Astrocyte (in vitro differentiated cells and primary cell): ENCODE measurements around the gene CNEP1R1.

Source experiments
- EZH2 ChIP-seq: IDR thresholded peaks from 2 replicates; pipeline ENCODE4 v1.6.1; 2012; ENCODE audit warnings: mild to moderate bottlenecking, low read length, inconsistent platforms; ENCODE audit not compliant: insufficient read depth
- TF ChIP-seq, protein P1 (sequence below): IDR thresholded peaks from 2 replicates; pipeline ENCODE4 v1.5.1; 2011; ENCODE audit warnings: low read depth, mild to moderate bottlenecking, inconsistent platforms, low read length, moderate library complexity; ENCODE audit not compliant: insufficient read depth

DNA sequence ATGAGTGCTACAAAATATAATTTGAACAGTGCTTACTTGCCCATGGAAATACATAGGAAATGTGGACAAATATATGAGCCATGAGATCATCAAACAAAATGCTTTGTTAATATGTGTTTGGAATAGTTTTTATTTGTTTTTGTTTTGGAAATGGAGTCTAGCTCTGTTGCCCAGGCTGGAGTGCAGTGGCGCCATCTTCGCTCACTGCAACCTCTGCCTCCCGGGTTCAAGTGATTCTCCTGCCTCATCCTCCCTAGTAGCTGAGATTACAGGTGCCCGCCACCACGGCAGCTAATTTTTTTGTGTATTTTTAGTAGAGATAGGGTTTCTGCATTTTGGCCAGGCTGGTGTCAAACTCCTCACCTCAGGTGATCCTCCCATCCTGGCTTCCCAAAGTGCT is 2.8 kb downstream of the CNEP1R1 start:
- TF ChIP-seq, protein P1, sequence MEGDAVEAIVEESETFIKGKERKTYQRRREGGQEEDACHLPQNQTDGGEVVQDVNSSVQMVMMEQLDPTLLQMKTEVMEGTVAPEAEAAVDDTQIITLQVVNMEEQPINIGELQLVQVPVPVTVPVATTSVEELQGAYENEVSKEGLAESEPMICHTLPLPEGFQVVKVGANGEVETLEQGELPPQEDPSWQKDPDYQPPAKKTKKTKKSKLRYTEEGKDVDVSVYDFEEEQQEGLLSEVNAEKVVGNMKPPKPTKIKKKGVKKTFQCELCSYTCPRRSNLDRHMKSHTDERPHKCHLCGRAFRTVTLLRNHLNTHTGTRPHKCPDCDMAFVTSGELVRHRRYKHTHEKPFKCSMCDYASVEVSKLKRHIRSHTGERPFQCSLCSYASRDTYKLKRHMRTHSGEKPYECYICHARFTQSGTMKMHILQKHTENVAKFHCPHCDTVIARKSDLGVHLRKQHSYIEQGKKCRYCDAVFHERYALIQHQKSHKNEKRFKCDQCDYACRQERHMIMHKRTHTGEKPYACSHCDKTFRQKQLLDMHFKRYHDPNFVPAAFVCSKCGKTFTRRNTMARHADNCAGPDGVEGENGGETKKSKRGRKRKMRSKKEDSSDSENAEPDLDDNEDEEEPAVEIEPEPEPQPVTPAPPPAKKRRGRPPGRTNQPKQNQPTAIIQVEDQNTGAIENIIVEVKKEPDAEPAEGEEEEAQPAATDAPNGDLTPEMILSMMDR = no peak
- TF ChIP-seq EZH2 = no peak
